ENCODE results near the gene CLIP2.

DNA sequence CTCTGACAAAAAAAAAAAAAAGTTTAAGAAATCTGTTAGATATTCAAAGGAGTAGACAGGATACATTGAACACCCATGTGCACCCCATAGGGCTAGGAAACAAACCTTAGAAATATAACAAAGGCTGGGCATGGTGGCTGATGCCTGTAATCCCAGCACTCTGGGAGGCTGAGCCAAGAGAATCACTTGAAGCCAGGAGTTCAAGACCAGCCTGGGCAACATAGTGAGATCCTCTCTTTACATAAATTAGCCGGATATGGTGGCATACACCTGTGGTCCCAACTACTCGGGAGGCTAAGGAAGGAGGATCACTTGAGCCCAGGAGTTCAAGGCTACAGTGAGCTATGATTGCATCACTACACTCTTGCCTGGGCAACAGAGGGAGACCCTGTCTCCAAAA is 15.3 kb downstream of the CLIP2 start:
- TF ChIP-seq, protein P1, sequence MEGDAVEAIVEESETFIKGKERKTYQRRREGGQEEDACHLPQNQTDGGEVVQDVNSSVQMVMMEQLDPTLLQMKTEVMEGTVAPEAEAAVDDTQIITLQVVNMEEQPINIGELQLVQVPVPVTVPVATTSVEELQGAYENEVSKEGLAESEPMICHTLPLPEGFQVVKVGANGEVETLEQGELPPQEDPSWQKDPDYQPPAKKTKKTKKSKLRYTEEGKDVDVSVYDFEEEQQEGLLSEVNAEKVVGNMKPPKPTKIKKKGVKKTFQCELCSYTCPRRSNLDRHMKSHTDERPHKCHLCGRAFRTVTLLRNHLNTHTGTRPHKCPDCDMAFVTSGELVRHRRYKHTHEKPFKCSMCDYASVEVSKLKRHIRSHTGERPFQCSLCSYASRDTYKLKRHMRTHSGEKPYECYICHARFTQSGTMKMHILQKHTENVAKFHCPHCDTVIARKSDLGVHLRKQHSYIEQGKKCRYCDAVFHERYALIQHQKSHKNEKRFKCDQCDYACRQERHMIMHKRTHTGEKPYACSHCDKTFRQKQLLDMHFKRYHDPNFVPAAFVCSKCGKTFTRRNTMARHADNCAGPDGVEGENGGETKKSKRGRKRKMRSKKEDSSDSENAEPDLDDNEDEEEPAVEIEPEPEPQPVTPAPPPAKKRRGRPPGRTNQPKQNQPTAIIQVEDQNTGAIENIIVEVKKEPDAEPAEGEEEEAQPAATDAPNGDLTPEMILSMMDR (conservative IDR thresholded peaks at IDR 0.05): no peak
- TF ChIP-seq EZH2 (IDR thresholded peaks at IDR 0.05; ENCODE audit: low read depth): no peak

Measured in PC-9 (cell line).